Skeletal muscle tissue (tissue), 4 donors: ENCODE results near the gene SYTL4. TPM values are rescaled to one million over a fixed set of nuclear protein-coding genes. Genes with fewer than 3 reads are reported as not detected.

ENCODE experiments used
- H3K27ac ChIP-seq: one replicate; pipeline ENCODE4 v1.7.0; 2013; ENCODE audit warnings: mild to moderate bottlenecking, low read depth, low read length, inconsistent platforms
- H3K27me3 ChIP-seq, 3 donors: one replicate each; pipeline ENCODE4 v1.7.0; 2013; ENCODE audit warnings: low read length in 3 of 3; ENCODE audit not compliant: control insufficient read depth in 3 of 3, insufficient read depth in 3 of 3
- H3K36me3 ChIP-seq, 3 donors: one replicate each; pipeline ENCODE4 v1.7.0; 2013; ENCODE audit warnings: low read length in 3 of 3; ENCODE audit not compliant: control insufficient read depth in 3 of 3, insufficient read depth in 3 of 3
- H3K4me1 ChIP-seq, 3 donors: one replicate each; pipeline ENCODE4 v1.7.0; 2013; ENCODE audit warnings: low read length in 3 of 3, mild to moderate bottlenecking in 3 of 3; ENCODE audit not compliant: control insufficient read depth in 3 of 3, insufficient read depth in 3 of 3
- H3K4me3 ChIP-seq, 3 donors: one replicate each; pipeline ENCODE4 v1.7.0; 2013; ENCODE audit warnings: low read length in 3 of 3
- H3K9ac ChIP-seq, 3 donors: one replicate each; pipeline ENCODE4 v1.7.0; 2013; ENCODE audit warnings: low read length in 3 of 3, mild to moderate bottlenecking in 3 of 3, moderate library complexity in 2 of 3, low read depth in 1 of 3
- H3K9me3 ChIP-seq, 3 donors: one replicate each; pipeline ENCODE4 v1.7.0; 2013; ENCODE audit warnings: low read length in 3 of 3; ENCODE audit not compliant: control insufficient read depth in 3 of 3
- total RNA-seq: library from RNA; depleted of rRNA; stranded (reverse); fragments of >200 nt; gene quantifications from one replicate; pipeline ENCODE4 v1.2.3, GENCODE V29; 2014
- donor health status: Osteomylitis.

Gene SYTL4
- total RNA-seq, 1 donor from 2014 or later, result 2.6 TPM

DNA sequence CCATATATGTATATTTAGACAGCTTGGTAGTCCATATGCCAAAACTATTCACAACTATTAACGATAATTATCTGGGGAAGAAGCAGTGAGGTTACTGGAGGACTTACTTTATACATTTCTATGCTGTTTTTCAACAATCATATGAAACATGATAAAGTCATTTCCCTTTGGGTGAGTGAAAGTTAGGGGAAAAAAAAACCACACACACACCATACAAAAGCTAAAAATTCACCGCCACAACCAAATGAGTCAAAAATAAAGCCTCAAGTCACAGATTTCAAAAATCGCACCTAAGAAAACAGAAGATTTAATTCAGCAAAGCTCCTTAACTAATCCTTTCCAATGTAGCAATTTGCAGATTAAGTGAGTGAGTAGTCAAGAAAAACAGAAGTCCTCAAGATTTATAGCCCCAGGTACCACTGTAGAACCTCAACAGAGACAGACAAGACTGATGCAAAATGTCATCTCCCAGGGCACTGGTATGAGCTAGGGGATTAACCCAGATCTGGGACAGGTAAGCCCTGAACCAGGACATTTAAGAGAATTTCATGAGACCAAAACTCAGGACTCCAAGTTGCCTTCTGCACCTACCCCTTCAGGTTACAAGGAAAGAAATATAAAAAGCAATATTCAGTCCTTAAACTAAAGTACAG is 35.1 kb downstream of the SYTL4 start:
- peaks cover 0 to 3% (median 0%) of the 10 kb centered on the region in 3 donors for H3K36me3 ChIP-seq
- H3K27me3 ChIP-seq, result peaks cover 0 to 9% (median 0%) of the 10 kb centered on the region in 3 donors
- no peak overlapping the region for H3K4me3 ChIP-seq
- no peaks in the 10 kb centered on the region for H3K9me3 ChIP-seq
- no peak overlapping the region for H3K9ac ChIP-seq
- no peaks in the 10 kb centered on the region for H3K4me1 ChIP-seq
- no peak overlapping the region for H3K27ac ChIP-seq

DNA sequence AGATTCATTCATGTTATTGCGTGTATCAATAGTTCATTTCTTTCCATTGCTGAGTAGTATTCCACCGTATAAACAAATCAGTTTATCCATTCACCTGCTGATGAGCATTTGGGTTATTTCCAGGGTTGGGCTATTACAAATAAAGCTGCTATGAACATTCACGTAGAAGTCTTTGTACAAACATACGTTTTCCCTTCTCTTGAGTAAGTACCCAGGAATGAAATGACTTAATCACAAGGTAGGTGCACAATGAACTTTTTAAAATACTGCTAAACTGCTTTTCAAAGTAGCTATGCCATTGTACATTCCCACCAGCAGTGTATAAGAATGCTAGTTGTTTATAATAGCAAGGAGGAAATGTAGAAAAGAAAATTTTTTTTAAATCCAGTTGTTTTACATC is 35.9 kb downstream of the SYTL4 start:
- H3K4me1 ChIP-seq, result no peaks in the 10 kb centered on the region
- no peaks in the 10 kb centered on the region for H3K9me3 ChIP-seq
- no peak overlapping the region for H3K9ac ChIP-seq
- no peak overlapping the region for H3K4me3 ChIP-seq
- H3K27ac ChIP-seq, result no peak overlapping the region
- peaks cover 0 to 2% (median 0%) of the 10 kb centered on the region in 3 donors for H3K36me3 ChIP-seq
- H3K27me3 ChIP-seq, result peaks cover 0 to 3% (median 0%) of the 10 kb centered on the region in 3 donors

DNA sequence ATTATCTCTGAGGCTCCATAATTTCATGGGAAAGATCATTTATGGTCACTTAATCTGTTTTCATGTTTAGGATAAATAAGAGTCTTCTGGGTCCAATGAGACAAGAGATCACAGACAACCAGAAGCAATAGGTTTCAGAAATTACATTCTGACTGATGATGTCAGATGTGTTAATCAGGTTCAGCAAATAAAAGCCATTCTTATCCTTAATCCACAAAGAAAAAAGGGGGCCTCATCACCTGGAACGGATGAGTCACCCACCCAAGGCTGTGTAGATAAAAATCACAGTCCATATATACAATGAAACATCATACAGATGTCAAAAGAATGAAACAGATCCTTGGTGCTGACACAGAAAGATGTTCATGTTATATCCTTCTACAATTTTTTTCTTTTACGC is 36.6 kb downstream of the SYTL4 start:
- H3K36me3 ChIP-seq, result no peaks in the 10 kb centered on the region
- H3K27me3 ChIP-seq, result no peaks in the 10 kb centered on the region
- H3K4me3 ChIP-seq, result no peak overlapping the region
- H3K9me3 ChIP-seq, result no peaks in the 10 kb centered on the region
- H3K27ac ChIP-seq, result no peak overlapping the region
- H3K4me1 ChIP-seq, result no peaks in the 10 kb centered on the region
- no peak overlapping the region for H3K9ac ChIP-seq

DNA sequence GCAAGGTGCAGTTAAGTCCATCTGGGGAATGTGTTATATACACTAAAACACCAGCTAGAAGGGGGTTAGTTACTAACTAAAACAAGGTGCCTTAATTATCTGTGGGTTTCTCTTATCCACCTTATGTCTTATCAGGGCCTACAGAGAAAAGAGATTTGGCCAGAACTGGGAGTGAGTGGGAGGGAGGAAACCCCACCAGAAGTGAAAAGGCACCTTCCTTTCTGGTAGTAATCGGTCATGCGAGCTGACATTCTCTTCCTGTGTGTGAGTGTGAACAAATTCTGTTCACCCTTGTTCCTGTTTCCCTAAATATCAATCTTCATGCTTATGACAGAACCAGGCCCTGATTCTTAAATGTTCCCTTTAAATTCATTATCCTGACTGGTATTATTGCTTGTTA is 44.4 kb downstream of the SYTL4 start:
- Histone ChIP-seq H3K27me3 (peaks cover 0 to 7% (median 0%) of the 10 kb centered on the region in 3 donors), H3K36me3 (no peaks in the 10 kb centered on the region), H3K9ac (no peak overlapping the region), H3K4me1 (no peaks in the 10 kb centered on the region), H3K9me3 (no peaks in the 10 kb centered on the region), H3K4me3 (no peak overlapping the region), H3K27ac (no peak overlapping the region)

DNA sequence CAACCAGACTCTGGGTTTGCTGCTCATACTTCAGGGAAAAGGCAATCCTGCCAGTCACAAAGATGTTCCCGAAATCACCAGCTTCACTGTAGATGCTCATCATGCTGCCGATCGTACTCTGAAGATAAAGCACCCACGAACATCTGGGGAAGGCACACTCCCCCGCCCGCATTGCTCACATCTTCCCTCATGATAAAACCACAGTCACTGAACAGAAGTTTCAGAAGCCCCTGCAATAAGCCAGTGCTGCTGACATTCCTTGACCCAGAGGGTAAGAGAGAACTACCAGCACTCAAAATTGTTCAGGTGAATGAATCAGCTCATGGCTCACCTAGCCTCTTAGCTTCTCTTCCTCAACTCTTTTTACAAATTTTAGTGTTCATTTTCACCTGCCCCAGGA is 44.8 kb downstream of the SYTL4 start:
- Histone ChIP-seq H3K27ac (no peak overlapping the region), H3K4me3 (no peak overlapping the region), H3K9me3 (no peaks in the 10 kb centered on the region), H3K27me3 (peaks cover 0 to 7% (median 0%) of the 10 kb centered on the region in 3 donors), H3K4me1 (no peaks in the 10 kb centered on the region), H3K9ac (no peak overlapping the region), H3K36me3 (no peaks in the 10 kb centered on the region)

DNA sequence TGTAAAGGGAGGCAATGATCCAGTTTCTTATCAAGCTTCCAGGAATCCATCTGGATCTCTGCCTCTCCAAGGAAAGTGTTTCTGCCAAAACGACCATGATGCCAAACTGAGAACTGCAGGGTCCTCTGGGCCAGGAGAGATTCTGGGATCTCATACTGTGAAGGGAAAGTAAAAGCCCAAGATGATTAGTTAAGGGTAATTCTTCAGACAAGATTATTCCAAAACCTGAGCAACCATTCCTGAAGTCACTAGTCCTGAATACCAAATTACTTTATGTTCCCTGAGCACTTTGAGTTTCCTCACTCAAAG is 46.0 kb downstream of the SYTL4 start:
- H3K9me3 ChIP-seq, result no peaks in the 10 kb centered on the region
- no peak overlapping the region for H3K9ac ChIP-seq
- peaks cover 0 to 7% (median 0%) of the 10 kb centered on the region in 3 donors for H3K27me3 ChIP-seq
- no peaks in the 10 kb centered on the region for H3K4me1 ChIP-seq
- H3K27ac ChIP-seq, result no peak overlapping the region
- H3K36me3 ChIP-seq, result no peaks in the 10 kb centered on the region
- no peak overlapping the region for H3K4me3 ChIP-seq

DNA sequence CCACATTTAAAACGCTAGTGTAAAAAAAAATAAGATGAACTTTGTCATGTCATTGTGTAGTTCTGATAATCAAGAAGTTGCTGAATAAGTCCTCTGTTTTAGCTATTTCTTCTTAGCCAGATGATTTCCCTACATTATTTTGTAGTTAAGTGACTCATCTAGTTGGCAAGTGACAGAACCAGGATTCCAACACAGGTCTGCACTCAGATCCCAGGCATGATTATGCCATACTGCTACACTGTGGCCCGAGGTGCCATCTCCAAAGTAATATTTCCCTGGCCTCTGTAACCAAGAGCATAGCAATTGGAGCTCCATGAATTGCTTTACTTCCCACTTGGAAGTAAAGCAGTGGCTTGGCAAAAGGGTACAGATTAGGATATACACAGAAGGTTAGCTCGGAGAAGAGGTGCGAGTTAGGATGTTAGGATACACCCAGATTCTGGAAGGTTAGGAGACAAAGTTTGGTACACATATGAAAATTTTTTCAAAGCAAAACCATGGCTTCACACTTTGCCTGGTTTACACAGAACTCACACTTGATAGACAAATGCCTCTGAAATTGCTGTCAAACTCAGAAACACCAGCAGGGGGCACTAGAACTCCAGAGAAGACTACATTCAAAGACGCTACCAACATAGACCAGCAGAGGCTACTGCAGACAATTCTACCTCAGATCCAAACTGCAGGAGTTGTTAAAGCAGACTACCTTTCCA is 46.5 kb downstream of the SYTL4 start:
- no peak overlapping the region for H3K9ac ChIP-seq
- no peaks in the 10 kb centered on the region for H3K4me1 ChIP-seq
- no peaks in the 10 kb centered on the region for H3K36me3 ChIP-seq
- H3K27ac ChIP-seq, result no peak overlapping the region
- H3K4me3 ChIP-seq, result no peak overlapping the region
- H3K9me3 ChIP-seq, result no peaks in the 10 kb centered on the region
- peaks cover 0 to 7% (median 0%) of the 10 kb centered on the region in 3 donors for H3K27me3 ChIP-seq

DNA sequence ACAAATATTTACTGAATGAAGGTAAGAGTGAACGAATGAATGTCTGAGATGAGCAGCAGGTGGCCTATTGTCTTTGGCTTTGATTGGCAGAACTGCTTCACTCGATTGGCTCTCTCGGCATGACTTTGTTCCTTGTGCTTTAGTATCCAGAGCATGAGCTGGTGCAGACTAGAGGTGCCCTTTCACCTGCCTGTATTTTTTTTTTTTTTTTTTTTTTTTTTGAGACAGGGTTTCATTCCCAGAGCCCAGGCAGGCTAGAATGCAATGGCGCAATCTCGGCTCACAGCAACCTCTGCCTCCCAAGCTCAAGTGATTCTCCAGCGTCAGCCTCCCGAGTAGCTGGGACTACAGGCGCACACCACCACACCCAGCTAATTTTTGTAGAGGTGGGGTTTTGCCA is 49.0 kb downstream of the SYTL4 start:
- H3K9ac ChIP-seq, result no peak overlapping the region
- H3K36me3 ChIP-seq, result no peaks in the 10 kb centered on the region
- no peak overlapping the region for H3K4me3 ChIP-seq
- no peaks in the 10 kb centered on the region for H3K9me3 ChIP-seq
- H3K27me3 ChIP-seq, result peaks cover 0 to 7% (median 0%) of the 10 kb centered on the region in 3 donors
- no peaks in the 10 kb centered on the region for H3K4me1 ChIP-seq
- H3K27ac ChIP-seq, result no peak overlapping the region

DNA sequence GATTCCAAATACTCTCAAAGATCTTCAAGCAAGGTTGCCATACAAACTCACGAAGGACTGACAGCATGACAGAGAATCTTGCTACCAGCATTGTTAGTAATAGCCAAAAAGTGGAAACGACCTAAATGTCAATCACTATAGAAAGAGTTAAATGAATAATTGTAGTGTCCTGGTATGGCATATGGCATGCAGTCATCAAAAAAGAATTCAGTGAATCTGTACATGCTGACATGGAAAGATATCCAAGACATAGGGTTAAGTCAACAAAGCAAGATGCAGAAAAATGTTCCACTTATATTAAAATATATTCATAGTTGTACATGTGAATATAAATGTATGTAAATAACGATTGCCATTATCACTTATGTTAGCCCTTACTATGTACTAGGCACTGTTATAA is 50.3 kb downstream of the SYTL4 start:
- Histone ChIP-seq H3K27me3 (peaks cover 0 to 5% (median 0%) of the 10 kb centered on the region in 3 donors), H3K9ac (no peak overlapping the region), H3K4me1 (no peaks in the 10 kb centered on the region), H3K4me3 (no peak overlapping the region), H3K36me3 (no peaks in the 10 kb centered on the region), H3K9me3 (no peaks in the 10 kb centered on the region), H3K27ac (no peak overlapping the region)

DNA sequence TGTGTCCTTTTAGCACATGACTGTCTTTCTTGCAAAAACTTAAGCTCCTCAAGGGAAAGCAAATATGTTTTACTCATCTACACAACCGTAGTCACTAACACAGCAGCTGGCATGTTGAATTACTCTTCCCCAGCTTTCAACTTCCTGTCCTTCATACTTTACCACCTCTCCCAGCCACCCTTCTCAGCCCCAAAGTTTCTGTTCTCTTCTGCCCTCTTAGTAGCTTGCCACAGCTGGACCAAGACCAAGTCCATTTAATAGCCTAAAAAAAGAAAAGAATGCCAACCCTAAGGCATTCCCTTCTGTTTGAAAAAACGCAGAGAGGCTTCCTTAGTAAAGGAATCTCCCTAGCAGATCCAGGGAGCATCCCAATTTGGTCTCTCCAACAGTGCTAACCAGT is 51.2 kb downstream of the SYTL4 start:
- no peak overlapping the region for H3K4me3 ChIP-seq
- no peak overlapping the region for H3K9ac ChIP-seq
- H3K36me3 ChIP-seq, result no peaks in the 10 kb centered on the region
- no peaks in the 10 kb centered on the region for H3K4me1 ChIP-seq
- no peaks in the 10 kb centered on the region for H3K9me3 ChIP-seq
- H3K27me3 ChIP-seq, result peaks cover 0 to 5% (median 0%) of the 10 kb centered on the region in 3 donors
- no peak overlapping the region for H3K27ac ChIP-seq
